ENCODE results near the gene IL1RAP. TPM values are rescaled to one million over a fixed set of nuclear protein-coding genes. Genes with fewer than 3 reads are reported as not detected.

Gene IL1RAP
- total RNA-seq, 1 donor from 2014 or later: 43.4 TPM

DNA sequence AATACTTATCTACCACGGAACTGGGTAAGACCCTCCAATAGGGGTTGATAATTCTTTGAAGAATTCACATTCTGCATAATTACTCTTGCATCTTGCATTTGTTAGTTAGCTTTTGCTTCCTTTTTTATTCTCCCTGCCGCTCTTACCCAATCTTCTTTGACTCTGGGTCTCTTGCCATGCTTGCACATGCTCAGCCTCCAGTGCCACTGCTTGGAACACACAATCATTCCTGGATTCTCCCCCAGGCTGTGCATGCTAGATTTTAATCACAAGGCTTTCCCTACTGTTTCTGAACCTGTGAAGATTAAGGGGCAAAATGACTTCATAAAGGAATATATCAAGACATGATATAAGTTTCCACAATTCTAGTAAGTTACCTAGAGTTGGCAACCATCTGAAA is 133.1 kb downstream of the IL1RAP start:
- TF ChIP-seq, protein P1, sequence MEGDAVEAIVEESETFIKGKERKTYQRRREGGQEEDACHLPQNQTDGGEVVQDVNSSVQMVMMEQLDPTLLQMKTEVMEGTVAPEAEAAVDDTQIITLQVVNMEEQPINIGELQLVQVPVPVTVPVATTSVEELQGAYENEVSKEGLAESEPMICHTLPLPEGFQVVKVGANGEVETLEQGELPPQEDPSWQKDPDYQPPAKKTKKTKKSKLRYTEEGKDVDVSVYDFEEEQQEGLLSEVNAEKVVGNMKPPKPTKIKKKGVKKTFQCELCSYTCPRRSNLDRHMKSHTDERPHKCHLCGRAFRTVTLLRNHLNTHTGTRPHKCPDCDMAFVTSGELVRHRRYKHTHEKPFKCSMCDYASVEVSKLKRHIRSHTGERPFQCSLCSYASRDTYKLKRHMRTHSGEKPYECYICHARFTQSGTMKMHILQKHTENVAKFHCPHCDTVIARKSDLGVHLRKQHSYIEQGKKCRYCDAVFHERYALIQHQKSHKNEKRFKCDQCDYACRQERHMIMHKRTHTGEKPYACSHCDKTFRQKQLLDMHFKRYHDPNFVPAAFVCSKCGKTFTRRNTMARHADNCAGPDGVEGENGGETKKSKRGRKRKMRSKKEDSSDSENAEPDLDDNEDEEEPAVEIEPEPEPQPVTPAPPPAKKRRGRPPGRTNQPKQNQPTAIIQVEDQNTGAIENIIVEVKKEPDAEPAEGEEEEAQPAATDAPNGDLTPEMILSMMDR (IDR thresholded peaks at IDR 0.05; ENCODE audit: insufficient read depth, low read length, severe bottlenecking): no peak
- H3K4me3 ChIP-seq (ENCODE audit: low read depth, low read length): no peak overlapping the region
- no peaks in the 10 kb centered on the region for H3K27me3 ChIP-seq (ENCODE audit: control insufficient read depth, insufficient read depth, low read length)
- no peak for FAIRE-seq
- H3K36me3 ChIP-seq (ENCODE audit: control insufficient read depth, insufficient read depth, low read length): peaks cover 11% of the 10 kb centered on the region
- no peak for DNase-seq (ENCODE audit: low read depth)

DNA sequence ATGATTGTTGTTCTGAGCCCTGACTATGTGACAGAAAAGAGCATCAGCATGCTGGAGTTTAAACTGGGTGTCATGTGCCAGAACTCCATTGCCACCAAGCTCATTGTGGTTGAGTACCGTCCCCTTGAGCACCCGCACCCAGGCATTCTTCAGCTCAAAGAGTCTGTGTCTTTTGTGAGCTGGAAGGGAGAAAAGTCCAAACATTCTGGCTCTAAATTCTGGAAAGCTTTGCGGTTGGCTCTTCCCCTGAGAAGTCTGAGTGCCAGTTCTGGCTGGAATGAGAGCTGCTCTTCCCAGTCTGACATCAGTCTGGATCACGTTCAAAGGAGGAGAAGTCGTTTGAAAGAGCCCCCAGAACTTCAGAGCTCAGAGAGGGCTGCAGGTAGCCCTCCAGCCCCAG is 142.0 kb downstream of the IL1RAP start:
- no peak overlapping the region for H3K4me3 ChIP-seq (ENCODE audit: low read depth, low read length)
- DNase-seq (ENCODE audit: low read depth) (no peak), FAIRE-seq (no peak)
- TF ChIP-seq, protein P1 (IDR thresholded peaks at IDR 0.05; ENCODE audit: insufficient read depth, low read length, severe bottlenecking): no peak
- H3K27me3 ChIP-seq (ENCODE audit: control insufficient read depth, insufficient read depth, low read length): no peaks in the 10 kb centered on the region
- H3K36me3 ChIP-seq (ENCODE audit: control insufficient read depth, insufficient read depth, low read length): no peaks in the 10 kb centered on the region

DNA sequence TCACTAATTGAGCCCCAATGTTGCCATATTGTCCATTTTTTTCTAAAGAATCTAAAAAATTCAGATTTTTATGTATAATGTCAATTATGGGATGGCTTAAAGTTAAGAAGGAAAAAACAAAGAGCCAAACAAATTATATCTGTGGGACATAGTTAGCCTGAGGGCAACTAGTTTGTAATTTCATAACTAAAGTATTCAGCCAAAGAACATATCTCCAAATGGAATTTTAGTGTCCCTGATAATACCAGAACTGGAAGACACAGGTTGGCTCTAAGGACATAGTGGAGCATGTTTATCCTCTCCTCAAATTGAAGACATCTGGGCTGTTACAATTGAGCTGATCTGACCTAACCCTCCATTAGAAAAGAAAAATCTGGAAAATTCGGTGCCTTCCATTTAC is 144.2 kb downstream of the IL1RAP start:
- Histone ChIP-seq H3K36me3 (ENCODE audit: control insufficient read depth, insufficient read depth, low read length) (no peaks in the 10 kb centered on the region), H3K4me3 (ENCODE audit: low read depth, low read length) (no peak overlapping the region), H3K27me3 (ENCODE audit: control insufficient read depth, insufficient read depth, low read length) (no peaks in the 10 kb centered on the region)
- FAIRE-seq (no peak), DNase-seq (ENCODE audit: low read depth) (no peak)
- TF ChIP-seq, protein P1 (IDR thresholded peaks at IDR 0.05; ENCODE audit: insufficient read depth, low read length, severe bottlenecking): no peak

DNA sequence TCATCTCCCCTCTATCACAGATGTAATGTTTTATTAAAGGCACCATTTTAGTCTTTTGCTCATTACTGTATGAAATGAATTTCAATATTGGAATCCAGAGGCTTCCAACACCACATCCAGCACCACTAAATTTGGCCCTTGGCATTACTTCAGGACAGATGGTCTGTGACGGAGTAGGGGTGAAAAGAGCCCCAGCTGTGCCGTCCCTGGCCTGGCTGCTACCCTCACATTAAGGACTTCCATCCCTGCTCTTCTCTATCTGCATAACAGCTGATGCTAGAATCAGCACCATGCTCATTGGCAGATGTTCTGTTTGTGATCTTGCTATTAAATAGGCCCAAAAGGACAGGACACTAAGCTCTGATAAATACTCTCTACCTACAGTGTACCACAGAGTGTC is 152.9 kb downstream of the IL1RAP start:
- H3K27me3 ChIP-seq (ENCODE audit: control insufficient read depth, insufficient read depth, low read length): no peaks in the 10 kb centered on the region
- DNase-seq (ENCODE audit: low read depth) (no peak), FAIRE-seq (no peak)
- H3K4me3 ChIP-seq (ENCODE audit: low read depth, low read length): no peak overlapping the region
- TF ChIP-seq, protein P1 (IDR thresholded peaks at IDR 0.05; ENCODE audit: insufficient read depth, low read length, severe bottlenecking): no peak
- H3K36me3 ChIP-seq (ENCODE audit: control insufficient read depth, insufficient read depth, low read length): no peaks in the 10 kb centered on the region

DNA sequence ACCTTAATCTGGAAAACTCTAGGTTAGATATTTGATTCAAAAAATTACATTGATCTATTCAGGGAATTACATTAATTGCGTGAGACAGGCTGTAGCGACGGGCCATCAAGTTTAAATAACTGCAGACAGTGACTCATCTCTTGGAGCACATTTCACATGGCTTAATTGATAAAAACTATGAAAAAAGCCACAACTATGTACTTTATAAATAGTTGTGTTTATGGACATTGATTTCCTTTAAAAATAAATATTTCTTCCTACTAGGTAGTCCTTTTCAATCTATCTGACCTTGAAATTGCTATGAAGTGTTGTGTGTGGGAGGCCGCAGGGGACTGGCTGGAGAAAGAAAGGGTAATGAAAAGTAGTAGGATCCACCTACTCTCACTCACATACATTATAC is 157.8 kb downstream of the IL1RAP start:
- TF ChIP-seq, protein P1 (IDR thresholded peaks at IDR 0.05; ENCODE audit: insufficient read depth, low read length, severe bottlenecking): no peak
- DNase-seq (ENCODE audit: low read depth): no peak
- H3K36me3 ChIP-seq (ENCODE audit: control insufficient read depth, insufficient read depth, low read length): no peaks in the 10 kb centered on the region
- FAIRE-seq: no peak
- no peak overlapping the region for H3K4me3 ChIP-seq (ENCODE audit: low read depth, low read length)
- H3K27me3 ChIP-seq (ENCODE audit: control insufficient read depth, insufficient read depth, low read length): no peaks in the 10 kb centered on the region

DNA sequence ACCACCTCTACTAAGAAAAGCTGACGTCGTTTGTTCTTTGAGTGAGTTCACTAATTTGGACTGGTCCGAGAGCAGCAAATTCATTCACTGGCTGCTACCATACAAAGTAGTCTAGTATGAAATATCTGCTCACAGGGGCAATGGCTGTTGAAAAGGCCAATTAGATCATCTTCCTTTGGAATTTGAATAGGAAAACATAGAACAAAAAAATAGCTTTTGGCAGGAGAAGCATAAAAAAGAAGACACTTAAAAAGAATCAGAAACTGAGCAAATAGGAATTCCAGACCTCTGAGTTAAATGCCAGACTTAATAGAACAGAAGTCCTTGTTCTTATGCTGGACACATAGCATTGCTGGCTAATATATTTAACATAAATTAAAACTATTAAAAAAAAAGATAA is 159.3 kb downstream of the IL1RAP start:
- TF ChIP-seq, protein P1 (IDR thresholded peaks at IDR 0.05; ENCODE audit: insufficient read depth, low read length, severe bottlenecking): no peak
- no peaks in the 10 kb centered on the region for H3K36me3 ChIP-seq (ENCODE audit: control insufficient read depth, insufficient read depth, low read length)
- no peak overlapping the region for H3K4me3 ChIP-seq (ENCODE audit: low read depth, low read length)
- no peak for DNase-seq (ENCODE audit: low read depth)
- H3K27me3 ChIP-seq (ENCODE audit: control insufficient read depth, insufficient read depth, low read length): no peaks in the 10 kb centered on the region
- FAIRE-seq: no peak

Data from bronchial epithelial cell (primary cell).